ENCODE data around the gene BRD3OS. TPM values are rescaled to one million over a fixed set of nuclear protein-coding genes. Genes with fewer than 3 reads are reported as not detected.
A peak's percentile ranks its signal among the peaks of the same experiment; 100 is the strongest.

The BRD3OS gene, protein sequence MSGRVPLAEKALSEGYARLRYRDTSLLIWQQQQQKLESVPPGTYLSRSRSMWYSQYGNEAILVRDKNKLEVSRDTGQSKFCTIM
- 12.3 and 14.5 TPM in 2 replicates for total RNA-seq

DNA sequence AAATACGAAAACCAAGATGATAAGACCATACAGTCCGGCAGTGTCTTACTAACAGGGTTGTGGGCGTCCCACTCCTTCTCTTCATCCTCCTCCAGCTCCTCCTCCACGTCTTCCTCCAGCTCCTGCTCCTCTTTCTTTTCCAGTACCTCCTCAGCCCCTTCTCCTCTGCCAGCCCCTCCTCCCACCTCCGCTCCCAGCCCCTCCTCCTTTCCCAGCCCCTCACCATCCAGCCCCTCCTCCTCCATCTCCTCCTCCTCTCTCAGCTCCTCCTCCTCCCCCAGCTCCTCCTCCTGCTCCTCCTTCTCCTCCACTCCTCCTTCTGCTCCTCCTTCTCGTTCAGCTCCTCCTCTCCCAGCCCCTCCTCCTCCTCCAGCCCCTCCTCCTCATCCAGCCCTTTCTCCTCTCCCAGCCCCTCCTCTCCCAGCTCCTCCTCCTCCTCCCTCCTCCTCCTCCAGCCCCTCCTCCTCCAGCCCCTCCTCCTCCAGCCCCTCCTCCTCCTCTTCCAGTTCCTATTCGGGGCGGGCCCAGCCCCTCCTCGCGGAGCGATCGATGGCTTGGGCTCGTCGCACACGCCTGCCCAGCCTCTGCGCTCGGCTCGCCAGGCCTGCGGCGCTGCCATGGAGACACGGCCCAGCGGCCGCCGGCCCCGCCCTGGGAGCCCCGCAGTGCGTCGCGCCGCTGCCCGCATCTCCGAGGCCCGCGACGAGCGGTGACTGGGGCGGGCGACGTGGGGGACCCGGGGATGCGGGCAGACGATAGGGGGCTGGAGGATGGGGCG lies at the start of gene BRD3OS:
Gene BRD3OS (plus strand): TSS at position 654 of the 778 bp plus-strand sequence. CDS start 1,267 bp downstream, outside the sequence.
- Mint-ChIP-seq H3K9me3 (no peaks in the 10 kb centered on the region), H3K27ac (no peak within 1 kb of the TSS), H3K4me3 (peak within 1 kb of the TSS; percentile 79), H3K27me3 (ENCODE audit: insufficient read depth) (no peaks in the 10 kb centered on the region), H3K4me1 (ENCODE audit: low read depth) (no peaks in the 10 kb centered on the region), H3K36me3 (ENCODE audit: low read depth) (peaks cover 3% of the 10 kb centered on the region)
- DNase-seq (ENCODE audit: low spot score), result peak; percentile 92
- intact Hi-C loops (cut with micrococcal nuclease), result loop anchor here (1.0 to 5.0 kb wide), 6 partner anchors 33 to 608 kb away; partner anchors contain the start of genes BRD3, REXO4, RNU6ATAC and VAV2

DNA sequence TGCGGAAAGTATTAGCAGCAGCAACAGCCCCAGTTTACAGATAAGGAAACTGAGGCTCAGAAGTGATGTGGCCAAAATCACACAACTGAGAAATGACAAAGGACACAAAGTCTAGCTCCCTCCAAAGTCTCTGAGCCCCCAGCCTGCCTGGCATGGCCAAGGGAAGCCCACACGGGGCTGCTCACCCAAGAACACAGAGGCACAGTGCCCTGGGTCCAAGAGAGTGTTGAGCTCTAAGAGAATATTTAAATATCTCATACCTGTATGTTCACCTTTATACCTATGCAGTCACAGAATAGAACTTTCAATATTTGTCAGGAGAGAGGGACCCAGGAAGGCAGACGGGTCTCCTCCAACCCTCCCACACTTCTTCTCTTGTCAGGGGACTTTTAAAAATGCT lies 49.8 kb upstream of the BRD3OS start:
- no peak overlapping the region for H3K4me3 Mint-ChIP-seq
- no peaks in the 10 kb centered on the region for H3K4me1 Mint-ChIP-seq (ENCODE audit: low read depth)
- H3K27ac Mint-ChIP-seq, result no peak overlapping the region
- no peaks in the 10 kb centered on the region for H3K36me3 Mint-ChIP-seq (ENCODE audit: low read depth)
- no peak for DNase-seq (ENCODE audit: low spot score)
- intact Hi-C loops (cut with micrococcal nuclease), result no loop called here
- peaks cover 2% of the 10 kb centered on the region for H3K27me3 Mint-ChIP-seq (ENCODE audit: insufficient read depth)
- H3K9me3 Mint-ChIP-seq, result no peaks in the 10 kb centered on the region

DNA sequence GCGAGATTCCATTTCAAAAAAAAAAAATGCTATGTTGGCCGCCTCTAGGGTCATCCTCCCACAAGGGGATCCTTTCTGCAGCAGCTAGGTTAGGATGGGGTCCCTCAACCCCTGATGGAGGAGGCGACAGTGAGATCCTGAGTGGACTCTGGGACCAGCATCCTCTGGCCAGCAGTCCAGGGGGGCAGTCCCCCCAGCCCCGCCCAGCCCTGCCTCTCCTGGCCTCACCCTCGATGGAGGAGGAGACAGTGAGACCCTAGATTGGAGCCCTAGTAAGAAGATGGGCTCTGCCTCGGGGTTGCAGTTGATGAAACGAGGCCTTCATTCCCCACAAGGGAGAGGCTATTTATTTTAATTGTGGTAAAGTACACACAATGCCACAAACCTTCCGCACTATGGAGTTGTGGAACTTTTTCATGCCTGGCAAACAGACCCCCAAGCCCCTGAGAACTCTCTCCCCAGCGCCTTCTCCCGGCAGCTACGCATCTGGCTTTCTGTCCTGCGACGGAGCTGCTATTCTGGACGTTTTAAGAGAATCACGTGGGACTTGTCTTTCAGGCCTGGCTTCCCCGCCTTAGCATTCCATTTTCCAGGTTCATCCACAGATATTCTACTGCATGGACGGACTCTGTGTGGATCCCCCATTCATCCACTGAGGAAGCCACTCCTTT lies 49.0 kb upstream of the BRD3OS start:
- Mint-ChIP-seq H3K4me3 (no peak overlapping the region), H3K27ac (no peak overlapping the region), H3K36me3 (ENCODE audit: low read depth) (no peaks in the 10 kb centered on the region), H3K27me3 (ENCODE audit: insufficient read depth) (peaks cover 2% of the 10 kb centered on the region), H3K4me1 (ENCODE audit: low read depth) (no peaks in the 10 kb centered on the region), H3K9me3 (no peaks in the 10 kb centered on the region)
- no peak for DNase-seq (ENCODE audit: low spot score)
- intact Hi-C loops (cut with micrococcal nuclease), result no loop called here

DNA sequence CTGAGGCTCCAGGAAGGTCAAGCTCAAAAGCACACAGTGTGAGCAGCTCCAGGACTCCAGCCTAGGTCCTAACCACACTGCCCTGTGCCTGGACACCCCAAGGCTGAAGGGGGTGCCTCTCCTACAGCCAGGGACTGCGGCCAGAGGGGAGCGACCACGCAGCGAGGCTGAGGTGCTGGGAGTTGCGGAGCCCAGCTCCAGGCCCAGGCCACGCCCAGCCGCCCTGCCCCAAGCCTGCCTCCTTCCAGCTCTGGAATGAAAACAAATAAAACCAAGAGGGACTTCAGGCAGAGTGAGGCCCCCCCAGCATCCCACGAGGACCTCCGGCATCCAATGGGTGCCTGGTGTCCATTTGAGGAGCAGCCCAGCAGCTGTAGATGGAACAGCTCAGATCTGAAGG lies 48.4 kb upstream of the BRD3OS start:
- Mint-ChIP-seq H3K27me3 (ENCODE audit: insufficient read depth) (peaks cover 2% of the 10 kb centered on the region), H3K4me3 (no peak overlapping the region), H3K36me3 (ENCODE audit: low read depth) (no peaks in the 10 kb centered on the region), H3K4me1 (ENCODE audit: low read depth) (no peaks in the 10 kb centered on the region), H3K9me3 (no peaks in the 10 kb centered on the region), H3K27ac (no peak overlapping the region)
- no peak for DNase-seq (ENCODE audit: low spot score)
- intact Hi-C loops (cut with micrococcal nuclease), result no loop called here

DNA sequence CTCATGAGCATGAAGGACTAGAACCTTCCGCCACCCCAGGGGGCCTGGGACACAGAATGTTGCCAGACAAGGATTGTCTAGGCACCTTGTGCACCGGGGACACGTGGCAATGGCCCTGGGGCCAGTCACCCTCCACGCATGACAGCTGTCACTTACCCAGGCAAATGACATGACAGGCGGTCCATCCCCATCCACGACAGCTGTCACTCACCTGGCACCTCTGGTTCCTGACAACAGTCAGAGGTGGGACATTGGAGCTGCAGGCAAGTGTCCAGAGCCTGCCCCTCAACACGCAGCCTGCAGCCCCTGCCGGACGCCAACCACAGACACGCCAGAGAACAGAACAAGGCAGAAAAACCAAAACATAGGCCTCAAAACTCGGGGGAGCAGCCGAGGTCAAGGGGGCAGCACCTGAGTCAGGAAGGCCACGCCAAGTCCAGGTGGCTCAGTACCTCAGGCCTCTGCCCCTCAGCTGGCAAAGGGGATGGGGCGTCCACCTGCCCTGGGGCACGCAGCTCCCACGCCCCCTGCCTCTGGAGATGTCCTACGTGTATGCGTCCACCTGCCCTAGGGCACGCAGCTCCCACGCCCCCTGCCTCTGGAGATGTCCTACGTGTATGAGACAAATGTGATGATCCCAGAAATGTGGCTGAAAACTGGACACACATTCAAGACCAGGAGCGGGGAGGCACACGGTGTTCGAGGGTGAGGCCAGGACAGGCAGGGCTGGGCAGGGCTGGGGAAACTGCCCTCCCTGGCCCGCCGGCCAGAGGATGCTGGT lies 47.7 kb upstream of the BRD3OS start:
- H3K36me3 Mint-ChIP-seq (ENCODE audit: low read depth), result no peaks in the 10 kb centered on the region
- H3K27me3 Mint-ChIP-seq (ENCODE audit: insufficient read depth), result peaks cover 2% of the 10 kb centered on the region
- H3K4me3 Mint-ChIP-seq, result no peak overlapping the region
- intact Hi-C loops (cut with micrococcal nuclease), result no loop called here
- H3K9me3 Mint-ChIP-seq, result no peaks in the 10 kb centered on the region
- H3K27ac Mint-ChIP-seq, result no peak overlapping the region
- no peaks in the 10 kb centered on the region for H3K4me1 Mint-ChIP-seq (ENCODE audit: low read depth)
- DNase-seq (ENCODE audit: low spot score), result no peak

DNA sequence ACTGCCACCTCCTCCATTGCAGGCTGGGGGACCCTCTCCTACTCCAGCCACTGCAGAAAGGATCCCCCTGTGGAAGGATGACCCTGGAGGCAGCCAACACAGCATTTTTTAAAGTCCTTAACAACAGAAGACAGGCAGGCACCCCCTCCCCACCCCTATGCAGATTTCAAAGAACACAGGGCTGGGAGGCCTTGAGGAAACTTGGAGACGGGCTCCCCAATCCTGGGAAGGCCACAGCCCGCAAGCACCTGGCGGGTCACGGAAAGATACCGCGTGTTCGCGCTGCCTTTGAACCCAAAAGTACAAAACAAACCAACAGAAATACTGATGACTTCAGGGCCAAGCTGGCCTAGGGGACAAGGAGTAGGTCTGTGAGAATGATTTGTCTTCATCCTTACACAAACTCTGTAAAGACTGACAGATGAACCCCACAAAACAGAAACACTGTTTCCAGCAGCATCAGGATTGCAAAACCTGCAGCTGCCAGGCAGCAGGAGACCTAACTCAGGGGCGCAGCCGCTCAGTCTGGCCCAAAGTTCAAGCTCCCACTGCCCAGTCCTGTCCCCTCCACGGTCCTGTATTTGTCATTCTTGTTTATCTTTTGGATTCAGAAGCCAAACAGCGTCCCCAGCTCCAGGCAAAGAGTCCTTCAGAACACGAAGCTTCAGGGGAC lies 46.9 kb upstream of the BRD3OS start:
- intact Hi-C loops (cut with micrococcal nuclease), result no loop called here
- Mint-ChIP-seq H3K36me3 (ENCODE audit: low read depth) (no peaks in the 10 kb centered on the region), H3K27ac (no peak overlapping the region), H3K27me3 (ENCODE audit: insufficient read depth) (peaks cover 2% of the 10 kb centered on the region), H3K4me1 (ENCODE audit: low read depth) (no peaks in the 10 kb centered on the region), H3K4me3 (no peak overlapping the region), H3K9me3 (no peaks in the 10 kb centered on the region)
- no peak for DNase-seq (ENCODE audit: low spot score)

DNA sequence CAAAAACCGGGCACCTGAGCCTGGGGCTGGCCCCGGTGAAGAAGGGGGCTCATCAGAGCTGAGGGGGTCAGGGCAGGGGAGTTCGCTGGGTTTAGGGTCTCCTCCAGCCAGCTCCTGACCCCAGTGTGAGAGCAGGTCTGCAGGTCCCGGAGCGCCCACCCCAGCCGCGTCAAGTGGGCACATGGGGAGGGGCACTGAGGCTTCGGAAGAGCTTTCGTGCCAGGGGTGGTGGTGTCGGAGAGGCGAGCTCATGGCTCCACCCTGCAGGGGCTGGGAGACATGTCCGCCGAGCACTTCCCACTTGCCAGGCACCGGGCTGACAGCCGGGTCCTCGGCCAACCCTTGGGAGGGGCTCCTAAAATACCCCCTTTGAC lies 46.4 kb upstream of the BRD3OS start:
- H3K4me3 Mint-ChIP-seq, result no peak overlapping the region
- H3K9me3 Mint-ChIP-seq, result no peaks in the 10 kb centered on the region
- H3K27me3 Mint-ChIP-seq (ENCODE audit: insufficient read depth), result peaks cover 2% of the 10 kb centered on the region
- intact Hi-C loops (cut with micrococcal nuclease), result no loop called here
- H3K4me1 Mint-ChIP-seq (ENCODE audit: low read depth), result no peaks in the 10 kb centered on the region
- DNase-seq (ENCODE audit: low spot score), result no peak
- H3K27ac Mint-ChIP-seq, result no peak overlapping the region
- H3K36me3 Mint-ChIP-seq (ENCODE audit: low read depth), result no peaks in the 10 kb centered on the region

DNA sequence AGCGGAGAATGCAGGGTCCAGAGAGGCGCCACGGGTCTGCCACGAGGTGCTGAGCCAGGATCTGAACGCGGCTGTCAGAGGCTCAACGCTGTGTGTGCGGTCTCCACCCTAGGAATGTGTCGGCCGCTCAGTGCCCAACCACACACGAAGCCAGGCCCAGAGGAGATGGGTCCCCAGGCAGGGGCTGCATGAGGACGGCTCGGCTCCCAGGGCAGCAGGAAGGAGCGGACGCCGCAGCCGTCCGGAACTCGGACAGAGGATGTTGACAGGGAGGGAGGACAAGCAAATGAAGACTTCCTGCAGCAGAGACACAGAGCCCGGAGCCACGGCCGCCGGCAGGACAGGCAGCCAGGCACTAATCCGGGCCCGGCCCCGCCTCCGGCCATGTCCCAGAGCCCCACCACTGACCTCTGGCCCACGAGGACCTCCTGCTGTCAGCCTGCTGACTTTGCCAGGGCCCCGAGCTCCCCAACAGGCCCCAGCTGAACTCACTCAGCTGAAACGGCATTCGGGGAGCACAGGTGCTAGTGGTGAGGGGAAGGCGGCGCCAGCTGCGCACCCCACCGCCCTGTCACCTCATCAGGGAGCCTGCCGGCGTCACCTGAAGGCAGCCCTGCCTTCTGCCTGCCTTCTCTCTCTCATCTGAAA lies 45.9 kb upstream of the BRD3OS start:
- Mint-ChIP-seq H3K27me3 (ENCODE audit: insufficient read depth) (peaks cover 2% of the 10 kb centered on the region), H3K27ac (no peak overlapping the region), H3K36me3 (ENCODE audit: low read depth) (no peaks in the 10 kb centered on the region), H3K4me3 (no peak overlapping the region), H3K9me3 (no peaks in the 10 kb centered on the region), H3K4me1 (ENCODE audit: low read depth) (no peaks in the 10 kb centered on the region)
- intact Hi-C loops (cut with micrococcal nuclease), result no loop called here
- no peak for DNase-seq (ENCODE audit: low spot score)

DNA sequence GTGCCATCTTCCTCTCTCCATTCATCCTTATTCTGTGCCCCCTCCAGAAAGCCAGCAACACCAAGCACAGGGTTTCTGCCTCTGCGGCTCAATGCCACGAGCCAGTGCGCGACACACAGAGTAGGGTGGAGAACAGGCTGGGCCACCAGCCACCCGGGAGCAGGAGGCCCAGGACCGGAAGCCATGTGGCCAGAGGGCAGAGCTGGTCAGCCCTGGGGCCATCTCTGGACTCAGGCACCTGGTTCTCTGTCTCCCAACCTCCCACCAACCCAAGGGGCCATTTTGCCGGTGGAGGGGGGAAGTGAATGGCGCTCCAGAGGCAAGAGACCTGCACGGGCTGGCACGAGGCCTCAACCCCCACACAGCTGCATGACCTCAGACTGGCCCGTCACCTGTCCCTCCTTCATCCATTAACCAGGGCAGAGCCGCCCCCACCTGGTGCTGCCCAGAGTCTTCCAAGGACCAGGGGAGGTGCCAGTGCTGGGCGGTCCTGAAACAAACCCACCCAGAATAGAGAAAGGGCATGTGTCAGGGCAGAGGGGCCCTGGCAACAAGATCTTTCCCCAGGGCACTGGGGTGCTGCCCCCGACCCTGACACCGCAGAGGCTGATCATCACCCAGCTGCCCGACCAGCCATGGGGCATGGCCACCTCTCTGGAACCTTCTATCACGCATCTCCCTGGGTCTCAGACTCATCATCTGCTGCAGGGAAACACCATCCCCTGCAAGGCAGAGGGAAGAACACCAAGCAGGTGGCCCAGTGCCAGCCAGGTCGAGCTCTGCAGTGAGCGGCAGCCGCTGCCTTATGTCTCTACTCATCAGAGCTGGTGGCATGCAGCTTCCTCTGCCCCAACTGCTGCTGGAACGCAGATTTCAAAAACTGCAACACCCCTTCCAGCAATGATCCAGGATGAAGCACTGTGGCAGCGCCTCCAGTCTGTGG lies 45.1 kb upstream of the BRD3OS start:
- no peak for DNase-seq (ENCODE audit: low spot score)
- intact Hi-C loops (cut with micrococcal nuclease), result no loop called here
- no peaks in the 10 kb centered on the region for H3K9me3 Mint-ChIP-seq
- H3K27me3 Mint-ChIP-seq (ENCODE audit: insufficient read depth), result peaks cover 2% of the 10 kb centered on the region
- no peak overlapping the region for H3K4me3 Mint-ChIP-seq
- no peaks in the 10 kb centered on the region for H3K36me3 Mint-ChIP-seq (ENCODE audit: low read depth)
- no peak overlapping the region for H3K27ac Mint-ChIP-seq
- no peaks in the 10 kb centered on the region for H3K4me1 Mint-ChIP-seq (ENCODE audit: low read depth)

DNA sequence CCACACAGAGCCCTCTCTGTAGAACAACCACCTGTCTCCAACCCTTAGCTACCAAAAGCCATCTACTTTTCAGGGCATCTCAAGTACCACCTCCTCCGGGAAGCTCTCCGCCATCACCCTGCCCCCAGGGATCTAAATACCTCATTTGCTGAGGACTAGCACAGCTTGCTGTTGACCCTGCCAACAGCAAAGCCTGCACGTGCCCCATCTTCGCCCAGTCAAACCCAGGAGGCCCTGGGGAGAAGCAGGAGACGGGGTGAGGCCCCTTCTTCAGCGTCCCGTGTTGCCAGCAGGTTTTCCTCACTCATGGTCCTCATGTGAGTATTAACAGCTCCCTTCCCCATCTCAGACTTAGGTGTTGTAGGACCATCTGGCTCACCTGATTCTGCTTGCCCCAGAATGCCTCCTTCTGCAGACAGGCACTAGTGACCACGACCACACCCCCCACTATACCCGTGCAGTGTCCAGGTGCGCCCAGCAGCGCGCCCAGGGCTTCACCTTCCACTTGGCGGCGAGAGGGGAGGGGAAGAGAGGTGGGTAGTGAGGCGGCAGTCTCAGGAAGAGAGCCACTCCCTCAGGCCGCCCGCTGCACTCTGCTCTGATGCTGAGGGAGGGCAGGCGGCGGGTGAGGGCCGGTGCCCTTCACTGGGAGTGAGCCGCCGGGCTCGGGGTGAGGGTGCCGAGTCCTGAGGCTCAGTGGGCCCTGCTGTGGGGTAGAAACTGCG lies 44.3 kb upstream of the BRD3OS start:
- Mint-ChIP-seq H3K27ac (no peak overlapping the region), H3K9me3 (no peaks in the 10 kb centered on the region), H3K4me3 (no peak overlapping the region), H3K4me1 (ENCODE audit: low read depth) (no peaks in the 10 kb centered on the region), H3K36me3 (ENCODE audit: low read depth) (no peaks in the 10 kb centered on the region), H3K27me3 (ENCODE audit: insufficient read depth) (no peaks in the 10 kb centered on the region)
- intact Hi-C loops (cut with micrococcal nuclease), result no loop called here
- DNase-seq (ENCODE audit: low spot score), result no peak

DNA sequence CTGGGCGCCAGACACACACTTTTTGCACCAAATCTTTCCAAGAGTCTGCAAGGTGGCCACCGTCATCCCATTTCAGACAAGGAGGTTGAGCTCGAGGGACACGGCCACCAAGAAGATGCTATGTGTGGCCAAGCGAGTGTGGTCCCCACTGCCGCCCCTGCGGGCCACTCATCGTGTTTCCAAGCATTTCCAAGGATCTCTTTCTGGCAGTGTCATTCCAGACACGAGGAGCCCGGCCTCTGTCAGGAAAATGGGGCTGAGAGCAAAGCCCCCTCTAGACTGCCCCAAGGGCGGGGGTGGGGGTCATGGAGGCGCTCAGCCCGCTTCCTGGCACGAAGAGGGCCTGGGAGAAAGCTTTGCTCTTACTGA lies 43.7 kb upstream of the BRD3OS start:
- H3K27ac Mint-ChIP-seq, result no peak overlapping the region
- H3K9me3 Mint-ChIP-seq, result no peaks in the 10 kb centered on the region
- no peaks in the 10 kb centered on the region for H3K27me3 Mint-ChIP-seq (ENCODE audit: insufficient read depth)
- no peak for DNase-seq (ENCODE audit: low spot score)
- intact Hi-C loops (cut with micrococcal nuclease), result no loop called here
- no peak overlapping the region for H3K4me3 Mint-ChIP-seq
- H3K4me1 Mint-ChIP-seq (ENCODE audit: low read depth), result no peaks in the 10 kb centered on the region
- no peaks in the 10 kb centered on the region for H3K36me3 Mint-ChIP-seq (ENCODE audit: low read depth)

Measured in activated T-helper 1 cell treated with anti-CD3 and anti-CD28 coated beads, Interleukin-12 subunit alpha, Interleukin-12 subunit beta, Interleukin-2, Interleukin-4 antibody, amounts not matched to agents 30 ng/mL and 10 ng/mL and 1 ng/mL, durations not matched to agents 14 hours and 24 hours and 36 hours (primary cell).